Measurements from ENCODE around the gene CLSTN2.

Gene CLSTN2

GRCh38 chr3:140093742-140094141 lies 158.8 kb downstream of the CLSTN2 start:
- peak; percentile 83 for DNase-seq (ENCODE audit: low read depth)

DNA sequence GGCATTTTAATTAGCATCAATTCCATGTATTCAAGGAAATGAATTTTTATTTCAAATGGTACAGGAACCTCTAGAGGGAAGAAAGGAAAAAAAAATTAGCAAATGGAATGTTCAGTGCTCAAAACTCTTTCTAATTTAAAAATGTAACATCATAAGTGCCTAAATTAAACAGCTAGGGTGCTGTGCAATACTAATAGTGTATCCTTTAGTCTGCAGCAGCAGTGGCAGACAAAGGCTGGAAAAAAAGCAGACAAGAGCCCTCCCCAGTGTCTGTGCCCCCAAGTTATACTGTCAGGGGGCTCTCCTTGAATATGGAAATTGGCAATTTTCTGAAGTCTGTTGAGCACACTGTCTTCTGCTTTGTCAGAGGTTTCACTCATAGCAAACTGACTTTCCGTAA lies 159.5 kb downstream of the CLSTN2 start:
- DNase-seq (ENCODE audit: low read depth), result no peak

- DNase-seq (ENCODE audit: low read depth), result no peak
Measured at GRCh38 chr3:140096037-140096436, 161.1 kb downstream of the CLSTN2 start.

DNA sequence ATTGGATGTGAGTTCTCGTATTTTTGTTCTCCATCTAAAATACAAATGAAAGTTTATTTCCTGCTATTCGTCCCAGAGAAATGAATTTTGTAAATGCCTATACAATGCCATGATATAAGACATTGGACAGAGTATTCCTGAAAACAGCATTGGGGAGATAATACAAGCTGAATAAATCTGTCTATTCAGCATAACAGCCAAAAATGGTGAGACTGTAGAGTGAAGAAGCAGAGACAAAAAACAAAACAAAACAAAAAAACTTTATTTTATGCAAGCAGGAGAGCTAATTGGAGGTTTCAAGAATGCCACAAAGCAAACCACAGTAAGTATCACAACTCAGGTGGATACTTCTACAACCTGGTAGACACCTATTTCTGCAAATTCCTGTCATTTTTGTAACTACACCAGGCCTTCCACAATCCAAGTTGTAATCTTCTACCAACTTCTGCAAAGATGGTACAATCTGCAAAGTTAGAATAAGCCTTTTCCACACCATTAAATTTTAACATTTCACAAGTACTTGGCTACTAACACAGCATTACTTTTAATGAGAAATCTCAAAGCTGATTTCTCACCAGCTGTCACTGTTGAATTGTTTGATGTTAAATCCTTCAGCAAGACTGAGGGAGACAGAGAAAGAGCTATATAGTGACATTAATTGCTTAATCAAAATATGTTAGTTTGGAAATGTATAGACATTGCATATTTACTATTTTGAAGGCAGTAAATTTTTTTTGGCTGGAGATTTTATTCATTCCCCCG lies 163.1 kb downstream of the CLSTN2 start:
- DNase-seq (ENCODE audit: low read depth), result no peak

GRCh38 chr3:140100479-140100878 lies 165.5 kb downstream of the CLSTN2 start:
- no peak for DNase-seq (ENCODE audit: low read depth)

- no peak for DNase-seq (ENCODE audit: low read depth)
Measured at GRCh38 chr3:140103166-140103565, 168.2 kb downstream of the CLSTN2 start.

DNA sequence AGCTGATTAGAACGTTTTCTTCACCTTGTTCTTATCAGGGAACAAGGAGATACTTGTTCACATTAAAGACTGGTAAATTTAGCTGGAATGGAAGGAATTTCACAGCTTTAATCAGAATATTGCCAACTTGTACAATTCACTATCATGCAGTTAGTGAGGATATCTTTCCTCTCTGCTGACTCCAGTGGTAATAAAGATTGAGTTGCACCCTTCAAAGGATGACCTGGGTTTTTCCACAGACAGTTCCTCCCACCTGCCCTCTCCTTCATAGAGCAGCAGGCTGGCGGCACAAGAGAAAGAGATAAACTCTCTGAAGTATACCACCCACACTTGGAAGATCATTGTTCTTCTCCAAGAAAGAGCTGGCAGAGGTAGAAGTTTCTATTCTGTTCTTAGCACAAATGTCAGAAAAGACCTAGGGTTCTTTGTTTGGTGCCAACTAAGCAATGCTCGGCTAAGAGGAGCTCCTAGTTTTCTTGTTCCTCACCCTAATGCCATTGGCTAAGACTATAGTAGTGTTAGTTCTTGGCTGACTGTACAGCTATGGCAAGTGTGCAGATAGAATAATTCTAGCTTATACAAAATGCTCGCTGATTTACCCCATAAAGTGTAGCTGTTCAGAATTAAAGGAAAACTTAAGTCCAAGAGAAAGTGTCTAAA lies 169.1 kb downstream of the CLSTN2 start:
- DNase-seq (ENCODE audit: low read depth), result no peak

DNA sequence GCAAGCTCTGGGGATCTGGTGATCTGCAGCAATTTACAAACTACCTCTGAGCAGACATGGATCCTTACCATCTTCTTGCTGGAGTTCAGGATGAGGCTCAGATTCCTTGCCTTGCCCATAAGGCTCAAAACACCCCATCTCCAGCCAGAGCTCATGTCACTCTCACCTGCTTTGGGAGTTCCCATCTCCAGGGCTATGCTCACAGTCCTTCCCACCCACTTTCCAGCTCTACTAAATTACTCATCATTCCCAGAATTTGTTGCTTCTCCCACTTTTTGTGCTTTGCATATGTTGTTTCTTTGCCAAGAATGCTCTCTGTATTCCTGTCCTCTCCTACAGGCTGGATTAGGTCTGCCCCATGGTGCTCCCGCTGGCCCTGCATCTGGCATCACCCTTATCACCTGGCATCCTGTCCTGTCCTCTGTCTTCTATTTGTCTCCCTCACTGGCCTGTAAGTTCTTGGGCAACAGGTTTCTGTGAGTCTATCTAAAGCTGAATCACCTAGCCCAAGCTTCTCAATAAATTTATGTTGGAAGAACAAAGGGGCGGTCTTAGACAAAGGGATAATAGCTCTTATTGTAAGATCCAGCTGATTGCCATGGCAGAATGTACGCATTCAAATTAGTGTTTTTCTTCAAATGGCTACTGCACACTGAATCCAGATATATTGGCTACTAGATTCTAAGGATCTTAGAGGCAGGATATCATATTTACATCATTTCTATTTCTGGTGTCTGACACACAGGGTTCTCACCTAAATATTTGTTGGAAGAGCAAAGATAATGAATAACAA lies 179.2 kb downstream of the CLSTN2 start:
- no peak for DNase-seq (ENCODE audit: low read depth)

DNA sequence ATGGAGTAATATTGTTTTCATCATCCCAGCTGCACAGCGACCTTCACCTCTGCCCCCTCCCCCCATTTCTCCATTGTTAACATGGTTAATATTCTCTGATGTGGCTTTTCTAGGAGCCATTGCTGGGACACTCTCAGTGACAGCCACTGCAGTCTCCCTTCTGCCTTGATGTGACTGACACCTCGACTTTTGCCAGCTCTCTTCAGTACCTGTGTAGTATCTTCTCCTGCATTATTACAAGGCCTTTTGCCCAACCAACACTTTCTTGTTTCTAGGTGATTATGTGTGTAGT lies 179.8 kb downstream of the CLSTN2 start:
- no peak for DNase-seq (ENCODE audit: low read depth)

DNA sequence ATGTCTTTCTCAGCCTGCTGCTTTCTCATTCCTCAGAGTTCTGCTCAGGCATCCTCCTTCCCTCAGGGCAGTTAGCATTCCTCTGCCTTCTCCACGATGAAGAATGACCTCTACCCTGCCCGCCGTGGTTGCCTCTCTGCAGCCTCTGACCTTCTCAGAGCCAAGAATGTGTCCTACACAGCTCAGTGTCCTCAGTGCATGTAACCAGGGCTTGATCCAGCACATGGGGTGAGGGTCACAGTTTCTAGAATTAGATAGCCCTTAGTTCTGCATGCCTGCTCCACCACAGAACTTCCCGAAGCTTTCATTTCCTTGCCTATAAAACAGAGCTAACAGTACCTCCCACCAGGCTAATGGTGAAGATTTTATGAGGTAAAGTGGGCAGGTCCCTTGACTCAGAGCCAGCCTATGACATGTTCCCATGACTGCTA lies 182.1 kb downstream of the CLSTN2 start:
- DNase-seq (ENCODE audit: low read depth), result no peak

DNA sequence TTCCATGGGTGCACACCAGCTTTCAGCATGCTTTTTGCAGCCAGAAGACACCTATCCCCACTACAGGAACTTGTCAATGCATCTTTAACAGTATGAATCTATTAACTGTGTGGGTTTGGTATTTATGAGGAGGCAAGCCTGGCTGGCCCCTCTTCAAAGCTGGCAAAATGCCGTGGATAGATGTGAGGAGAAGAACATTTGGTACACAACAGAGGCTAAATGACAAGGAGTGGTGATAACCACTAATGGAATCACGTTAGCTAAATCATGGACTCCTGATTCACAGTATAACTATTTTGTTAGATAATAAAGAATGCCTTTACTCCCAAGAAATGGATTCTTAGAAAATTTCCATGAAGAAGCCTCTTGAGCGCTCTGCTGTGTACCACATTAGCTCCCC lies 187.2 kb downstream of the CLSTN2 start:
- DNase-seq (ENCODE audit: low read depth), result no peak

DNA sequence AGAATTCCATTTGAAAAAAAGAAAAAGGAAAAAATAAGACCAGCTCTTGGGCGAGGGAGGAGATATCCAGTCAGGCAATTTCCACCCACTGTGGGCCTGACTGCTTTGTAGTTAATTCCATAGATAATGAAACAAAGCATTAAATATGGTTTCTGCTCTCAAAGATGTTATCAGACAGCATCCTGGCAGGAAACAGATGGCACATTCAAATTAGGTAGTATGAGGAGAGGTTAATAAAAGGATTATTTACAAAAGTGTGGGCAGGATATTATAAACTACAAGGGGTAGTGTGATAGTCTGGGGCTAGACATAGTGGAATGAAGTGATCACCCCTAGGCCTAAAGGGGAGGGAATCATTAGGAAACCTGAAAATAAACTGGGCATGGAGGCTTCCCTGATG lies 193.2 kb downstream of the CLSTN2 start:
- DNase-seq (ENCODE audit: low read depth), result no peak

DNA sequence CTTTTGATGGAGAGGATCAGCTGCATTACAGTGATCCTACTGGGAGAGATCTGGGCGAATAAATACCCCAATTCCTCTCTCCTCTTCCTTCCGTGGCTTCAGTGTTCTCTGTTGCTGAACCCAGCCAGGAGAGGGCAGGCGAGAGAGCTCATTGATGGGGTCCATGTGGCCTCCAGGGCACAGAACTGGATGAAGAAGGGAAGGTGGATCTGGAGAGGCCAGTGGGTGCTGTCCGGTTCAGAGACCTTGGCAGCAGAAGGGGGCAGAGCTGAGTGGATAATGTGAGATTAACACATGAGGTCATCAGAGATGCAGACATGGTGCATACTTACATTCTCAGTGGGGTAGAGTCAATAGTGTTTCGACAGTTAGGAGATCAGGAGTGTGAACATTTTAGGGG lies 193.6 kb downstream of the CLSTN2 start:
- peak; percentile 13 for DNase-seq (ENCODE audit: low read depth)

- no peak for DNase-seq (ENCODE audit: low read depth)
Measured at GRCh38 chr3:140129768-140130284, 194.8 kb downstream of the CLSTN2 start.

GRCh38 chr3:140131895-140132294 lies 196.9 kb downstream of the CLSTN2 start:
- no peak for DNase-seq (ENCODE audit: low read depth)

GRCh38 chr3:140134231-140134965 lies 199.4 kb downstream of the CLSTN2 start:
- DNase-seq (ENCODE audit: low read depth), result no peak

DNA sequence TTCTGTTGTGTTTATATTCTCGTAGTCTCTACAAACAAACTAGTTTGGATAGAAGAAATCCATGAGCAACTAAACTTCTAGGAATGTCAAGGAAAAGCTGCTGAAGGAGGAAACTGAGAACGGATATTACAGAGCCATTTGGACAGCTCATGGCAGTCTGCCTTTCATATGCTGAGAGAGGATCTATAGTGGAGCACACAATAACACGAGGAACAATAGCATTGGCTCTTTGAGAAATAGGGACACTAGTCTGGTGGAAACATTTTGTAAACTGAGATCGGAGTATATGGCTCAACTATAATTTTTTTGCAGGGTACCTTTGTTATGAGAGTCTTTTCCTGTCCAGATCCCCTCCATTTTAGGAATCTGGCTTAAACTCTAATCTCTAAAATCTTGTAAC lies 200.5 kb downstream of the CLSTN2 start:
- DNase-seq (ENCODE audit: low read depth), result no peak

DNA sequence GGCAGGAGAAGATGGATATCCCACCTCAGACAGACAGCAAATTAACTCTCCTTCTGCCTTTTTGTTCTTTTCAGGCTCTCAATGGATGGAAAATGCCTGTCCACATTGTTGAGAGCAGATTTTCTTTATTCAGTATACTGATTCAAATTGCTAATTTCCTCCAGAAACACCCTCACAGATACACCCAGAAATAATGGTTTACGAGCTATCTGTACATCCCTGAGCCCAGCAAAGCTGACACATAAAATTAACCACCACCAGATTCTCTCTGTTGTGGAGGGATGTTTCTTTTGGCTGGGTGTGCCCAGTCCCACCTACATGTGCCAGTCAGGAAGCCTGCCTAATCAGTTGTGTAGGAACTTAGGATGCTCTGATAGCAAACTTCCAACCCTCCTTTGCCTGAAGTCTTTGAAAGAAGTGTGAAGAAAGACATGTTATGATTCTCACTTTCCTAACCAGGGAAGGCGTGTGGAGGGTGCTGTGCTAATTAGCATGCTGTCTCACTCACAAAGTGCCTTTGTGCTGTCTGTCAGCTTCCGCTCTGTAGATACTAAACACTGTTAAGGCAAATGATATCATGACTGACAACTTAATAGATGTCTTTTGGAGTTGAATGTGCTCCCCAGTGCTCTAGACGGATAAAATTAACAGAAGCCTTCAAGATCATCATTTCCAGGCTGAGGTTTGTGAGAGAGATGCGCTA lies 208.5 kb downstream of the CLSTN2 start:
- DNase-seq (ENCODE audit: low read depth), result no peak

DNA sequence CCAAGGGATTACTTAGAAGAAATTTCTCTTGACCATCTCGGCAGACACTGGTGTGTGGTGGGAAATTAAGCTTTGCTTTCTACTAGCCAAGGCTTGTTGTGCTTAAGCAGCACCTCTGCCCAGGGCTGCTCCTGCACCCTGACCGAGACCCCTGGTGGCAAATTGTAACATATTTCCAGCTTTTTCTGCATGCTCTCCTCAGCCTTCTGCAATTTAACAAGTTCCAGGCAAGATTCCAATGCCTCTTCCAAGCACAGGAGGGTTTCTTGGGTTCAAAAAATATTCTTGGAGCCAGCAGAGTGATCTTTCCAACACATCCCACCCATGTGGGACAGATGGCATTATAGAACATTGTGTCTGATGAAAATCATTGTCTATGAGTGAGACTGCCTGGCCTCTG lies 210.5 kb downstream of the CLSTN2 start:
- no peak for DNase-seq (ENCODE audit: low read depth)

- DNase-seq (ENCODE audit: low read depth), result no peak
Measured at GRCh38 chr3:140146668-140147067, 211.7 kb downstream of the CLSTN2 start.

DNA sequence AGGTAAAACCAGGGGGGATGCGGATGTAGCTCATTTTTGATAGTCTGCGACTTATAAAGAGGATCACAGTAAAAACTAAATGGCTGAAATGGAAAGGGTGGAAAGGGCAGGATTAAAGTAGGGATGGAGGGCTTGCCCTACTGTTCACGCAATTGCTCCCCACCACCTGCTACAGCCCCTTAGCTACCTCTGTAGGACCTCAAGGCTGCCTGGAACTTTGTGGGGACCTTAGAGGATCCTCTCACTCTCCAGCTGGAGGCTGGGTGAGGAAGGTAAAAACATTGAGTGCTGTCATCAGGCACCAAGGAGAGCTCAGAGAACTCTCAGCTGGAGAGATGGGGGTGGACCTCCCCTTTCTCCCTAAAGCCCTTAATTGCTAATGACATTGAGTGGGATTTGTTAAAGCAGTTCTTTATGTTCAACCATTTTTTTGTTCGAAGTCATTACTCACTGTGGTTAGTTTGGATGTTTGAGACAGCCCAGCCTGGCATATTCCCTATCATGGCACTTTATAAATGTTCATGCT lies 213.0 kb downstream of the CLSTN2 start:
- DNase-seq (ENCODE audit: low read depth), result no peak

Data from stromal cell of bone marrow (primary cell).